ENCODE results near the gene AGAP3. TPM values are rescaled to one million over a fixed set of nuclear protein-coding genes. Genes with fewer than 3 reads are reported as not detected.

AGAP3 gene
- total and polyA plus RNA-seq, 2 of the 4 experiments (the other 2 are of a cell fraction) = 35.3 to 93.9 TPM

DNA sequence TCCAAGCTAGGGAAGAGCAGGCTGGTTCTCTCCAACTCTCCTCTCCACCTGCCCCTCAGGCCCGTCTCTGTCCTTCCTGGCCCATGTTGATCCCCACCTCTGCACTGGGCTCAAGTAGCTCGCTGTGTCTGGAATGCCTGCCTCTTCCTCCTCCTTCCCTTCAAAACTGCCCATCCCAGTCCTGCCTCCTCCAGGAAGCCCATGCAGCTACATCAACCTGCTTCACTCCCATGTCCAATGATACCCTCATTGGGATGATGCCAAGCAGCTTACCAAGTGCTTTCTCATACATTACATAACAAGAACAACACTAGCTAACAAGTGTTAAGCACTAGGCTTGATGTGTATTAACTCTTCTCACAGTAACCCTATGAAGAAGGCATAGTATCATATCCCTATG is 92.6 kb downstream of the AGAP3 start:
- Histone ChIP-seq H2BK20ac (ENCODE audit: low read depth, low read length) (no peak overlapping the region), H3K18ac (ENCODE audit: low read depth, low read length) (no peak overlapping the region), H3K23ac (ENCODE audit: low read depth, low read length) (no peak overlapping the region), H3K4me3 (ENCODE audit: insufficient read depth, low read depth, low read length) (no peak overlapping the region), H3K4me1 (ENCODE audit: control insufficient read depth, insufficient read depth, low read length) (no peaks in the 10 kb centered on the region), H3K9me1 (ENCODE audit: insufficient read depth, low read length) (no peaks in the 10 kb centered on the region), H2BK5ac (ENCODE audit: low read depth, low read length, poor library complexity, severe bottlenecking) (no peak overlapping the region), H3K9me3 (ENCODE audit: control insufficient read depth, insufficient read depth, low read length) (no peaks in the 10 kb centered on the region; the same call in 1 of the 2 replicates), H2AK5ac (ENCODE audit: low read depth, low read length) (no peak overlapping the region), H4K91ac (ENCODE audit: insufficient read depth, low read depth, low read length) (no peak overlapping the region), H3K27me3 (ENCODE audit: control insufficient read depth, insufficient read depth, low read length) (peaks cover 76% of the 10 kb centered on the region), H3K79me1 (ENCODE audit: low read depth in 1 of 2, low read length in 2 of 2) (no peaks in the 10 kb centered on the region), H3K9ac (ENCODE audit: low read depth, low read length) (no peak overlapping the region), H3K36me3 (ENCODE audit: control insufficient read depth, insufficient read depth, low read length) (no peaks in the 10 kb centered on the region), H2AK9ac (replicated peaks; ENCODE audit: low read depth, low read length, poor library complexity) (no peak overlapping the region), H2BK15ac (ENCODE audit: low read depth, low read length) (no peak overlapping the region), H3K56ac (ENCODE audit: extremely low read depth, insufficient read depth, low read length) (no peak overlapping the region), H4K20me1 (ENCODE audit: insufficient read depth, low read length) (no peaks in the 10 kb centered on the region), H2AFZ (replicated peaks; ENCODE audit: low read length, poor library complexity) (no peak overlapping the region), H4K8ac (ENCODE audit: low read depth in 2 of 2, low read length in 2 of 2) (no peak overlapping the region), H3K14ac (replicated peaks; ENCODE audit: low read depth, low read length) (no peak overlapping the region), H2BK120ac (ENCODE audit: low read depth, low read length) (no peak overlapping the region), H3K27ac (ENCODE audit: insufficient read depth, low read length) (no peak overlapping the region), H4K5ac (ENCODE audit: low read depth, low read length) (no peak overlapping the region), H3K4me2 (ENCODE audit: low read depth, low read length) (no peak overlapping the region), H3K4ac (ENCODE audit: low read depth, low read length) (no peak overlapping the region)
- dilution Hi-C loops (cut with HindIII; ENCODE audit: low sequenced_read_pairs, unreplicated experiment) (no loop called here), in situ Hi-C loops (cut with MboI; ENCODE audit: low sequenced_read_pairs) (no loop called here), intact Hi-C loops (cut with micrococcal nuclease) (no loop called here)
- TF ChIP-seq MAZ (IDR thresholded peaks at IDR 0.05; ENCODE audit: borderline replicate concordance, low read depth, low read length) (no peak), BHLHE40 (IDR thresholded peaks at IDR 0.05; ENCODE audit: low read depth, low read length) (no peak), RFX5 (IDR thresholded peaks at IDR 0.05; ENCODE audit: low read depth, low read length) (no peak), FOS (IDR thresholded peaks at IDR 0.05; ENCODE audit: low read depth, low read length) (no peak), NFE2L2 (IDR thresholded peaks at IDR 0.05; ENCODE audit: low read depth, low read length) (no peak), MXI1 (IDR thresholded peaks at IDR 0.05; ENCODE audit: borderline replicate concordance, low read depth, low read length) (no peak), RAD21 (IDR thresholded peaks at IDR 0.05; ENCODE audit: low read length) (no peak), RCOR1 (IDR thresholded peaks at IDR 0.05; ENCODE audit: insufficient replicate concordance, low read length) (no peak), CEBPB (IDR thresholded peaks at IDR 0.05; ENCODE audit: low read depth, low read length) (no peak), POLR2A (IDR thresholded peaks at IDR 0.05; ENCODE audit: low read depth, low read length) (no peak), CHD1 (IDR thresholded peaks at IDR 0.05; ENCODE audit: low read depth, low read length) (no peak), MAFK (IDR thresholded peaks at IDR 0.05; ENCODE audit: low read depth, low read length) (no peak)
- TF ChIP-seq, protein P1, sequence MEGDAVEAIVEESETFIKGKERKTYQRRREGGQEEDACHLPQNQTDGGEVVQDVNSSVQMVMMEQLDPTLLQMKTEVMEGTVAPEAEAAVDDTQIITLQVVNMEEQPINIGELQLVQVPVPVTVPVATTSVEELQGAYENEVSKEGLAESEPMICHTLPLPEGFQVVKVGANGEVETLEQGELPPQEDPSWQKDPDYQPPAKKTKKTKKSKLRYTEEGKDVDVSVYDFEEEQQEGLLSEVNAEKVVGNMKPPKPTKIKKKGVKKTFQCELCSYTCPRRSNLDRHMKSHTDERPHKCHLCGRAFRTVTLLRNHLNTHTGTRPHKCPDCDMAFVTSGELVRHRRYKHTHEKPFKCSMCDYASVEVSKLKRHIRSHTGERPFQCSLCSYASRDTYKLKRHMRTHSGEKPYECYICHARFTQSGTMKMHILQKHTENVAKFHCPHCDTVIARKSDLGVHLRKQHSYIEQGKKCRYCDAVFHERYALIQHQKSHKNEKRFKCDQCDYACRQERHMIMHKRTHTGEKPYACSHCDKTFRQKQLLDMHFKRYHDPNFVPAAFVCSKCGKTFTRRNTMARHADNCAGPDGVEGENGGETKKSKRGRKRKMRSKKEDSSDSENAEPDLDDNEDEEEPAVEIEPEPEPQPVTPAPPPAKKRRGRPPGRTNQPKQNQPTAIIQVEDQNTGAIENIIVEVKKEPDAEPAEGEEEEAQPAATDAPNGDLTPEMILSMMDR (conservative IDR thresholded peaks at IDR 0.05; ENCODE audit: low read depth, low read length) = no peak
- TF ChIP-seq, protein P2, sequence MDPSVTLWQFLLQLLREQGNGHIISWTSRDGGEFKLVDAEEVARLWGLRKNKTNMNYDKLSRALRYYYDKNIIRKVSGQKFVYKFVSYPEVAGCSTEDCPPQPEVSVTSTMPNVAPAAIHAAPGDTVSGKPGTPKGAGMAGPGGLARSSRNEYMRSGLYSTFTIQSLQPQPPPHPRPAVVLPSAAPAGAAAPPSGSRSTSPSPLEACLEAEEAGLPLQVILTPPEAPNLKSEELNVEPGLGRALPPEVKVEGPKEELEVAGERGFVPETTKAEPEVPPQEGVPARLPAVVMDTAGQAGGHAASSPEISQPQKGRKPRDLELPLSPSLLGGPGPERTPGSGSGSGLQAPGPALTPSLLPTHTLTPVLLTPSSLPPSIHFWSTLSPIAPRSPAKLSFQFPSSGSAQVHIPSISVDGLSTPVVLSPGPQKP (IDR thresholded peaks at IDR 0.05; ENCODE audit: borderline replicate concordance, low read depth, low read length) = no peak
- TF ChIP-seq, protein P3, sequence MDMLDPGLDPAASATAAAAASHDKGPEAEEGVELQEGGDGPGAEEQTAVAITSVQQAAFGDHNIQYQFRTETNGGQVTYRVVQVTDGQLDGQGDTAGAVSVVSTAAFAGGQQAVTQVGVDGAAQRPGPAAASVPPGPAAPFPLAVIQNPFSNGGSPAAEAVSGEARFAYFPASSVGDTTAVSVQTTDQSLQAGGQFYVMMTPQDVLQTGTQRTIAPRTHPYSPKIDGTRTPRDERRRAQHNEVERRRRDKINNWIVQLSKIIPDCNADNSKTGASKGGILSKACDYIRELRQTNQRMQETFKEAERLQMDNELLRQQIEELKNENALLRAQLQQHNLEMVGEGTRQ (IDR thresholded peaks at IDR 0.05; ENCODE audit: low read depth, low read length) = no peak
- ATAC-seq (ENCODE audit: low read depth) (no peak), DNase-seq (no peak)
- CTCF ChIA-PET = no interaction called here
- POLR2A ChIA-PET (ENCODE audit: unreplicated experiment) = no interaction called here
- WGBS, 2 experiments (ENCODE audit: extremely low coverage in 2 of 2, insufficient read length in 1 of 2) = 46% methylated on average over 2 of the region's 2 CpGs; no CpG with 5 or more reads in 1 of the 2 experiments
- no TSS peak for BruUV-seq (replicated peaks)
